GM19324 (cell line): ENCODE results near the gene IGFBPL1.
"Not testable (repeated sequence)": the region's sequence is repeated elsewhere in the genome, so short reads cannot be mapped to it uniquely, and the experiment has no call there.

Source experiments
- ATAC-seq: cut with Tn5 transposase; IDR thresholded peaks from one replicate; pipeline ENCODE4 v1.9.1; 2021; ENCODE audit warnings: mild to moderate bottlenecking, moderate library complexity; ENCODE audit not compliant: unreplicated experiment, low FRiP score

IGFBPL1 gene

DNA sequence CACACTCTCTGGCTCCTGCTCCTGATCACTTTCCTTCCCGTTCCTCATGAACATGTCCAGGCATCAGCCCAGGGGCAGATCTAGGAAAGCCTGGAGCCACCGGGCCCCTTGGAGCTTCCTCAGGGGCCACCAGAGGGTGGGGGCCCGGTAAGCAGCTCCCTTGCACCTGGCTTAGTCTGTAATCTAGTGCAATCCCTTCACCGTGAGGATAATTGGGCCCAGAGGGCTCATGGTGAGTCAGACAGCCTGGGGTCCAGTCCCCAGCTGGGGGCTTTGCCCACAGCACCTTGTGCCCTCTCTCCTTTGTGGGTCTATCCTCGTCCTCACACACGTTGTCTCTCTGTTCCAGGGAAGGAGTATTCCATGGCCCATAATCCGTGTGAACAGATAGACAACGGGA is 42.1 kb downstream of the IGFBPL1 start:
- ATAC-seq, result no peak

DNA sequence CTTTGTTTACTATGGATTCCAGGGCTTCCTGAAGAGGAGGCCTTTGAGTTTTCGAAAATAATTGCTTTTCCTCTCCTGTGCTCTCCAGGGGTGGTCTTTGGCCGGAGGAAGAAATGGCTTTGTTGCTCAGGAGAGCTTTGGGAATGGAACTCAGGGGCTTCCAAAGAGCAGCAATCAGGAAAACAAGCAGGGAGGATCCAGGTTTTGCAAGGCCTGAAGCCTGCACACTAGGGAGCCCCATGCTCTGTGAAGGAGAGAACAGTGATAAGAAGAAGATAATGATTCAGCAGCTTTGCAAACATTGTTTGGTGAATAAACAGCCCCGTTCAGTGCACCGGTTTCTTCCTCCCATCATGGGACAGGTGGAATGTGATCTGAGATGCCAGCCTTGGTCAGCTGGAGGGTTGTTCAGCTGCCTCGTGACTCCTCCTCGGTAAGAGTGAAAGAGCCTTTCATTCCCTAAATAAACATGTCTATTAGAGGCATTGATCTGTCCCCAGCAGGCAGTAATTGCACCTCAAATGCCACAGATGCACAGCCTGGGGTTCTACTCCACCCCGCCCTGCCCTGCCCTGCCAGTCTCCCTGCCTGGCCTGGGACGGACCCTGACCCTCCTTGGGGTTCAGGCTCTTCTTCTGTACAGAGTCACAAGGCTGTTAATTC is 43.3 kb downstream of the IGFBPL1 start:
- ATAC-seq, result no peak

DNA sequence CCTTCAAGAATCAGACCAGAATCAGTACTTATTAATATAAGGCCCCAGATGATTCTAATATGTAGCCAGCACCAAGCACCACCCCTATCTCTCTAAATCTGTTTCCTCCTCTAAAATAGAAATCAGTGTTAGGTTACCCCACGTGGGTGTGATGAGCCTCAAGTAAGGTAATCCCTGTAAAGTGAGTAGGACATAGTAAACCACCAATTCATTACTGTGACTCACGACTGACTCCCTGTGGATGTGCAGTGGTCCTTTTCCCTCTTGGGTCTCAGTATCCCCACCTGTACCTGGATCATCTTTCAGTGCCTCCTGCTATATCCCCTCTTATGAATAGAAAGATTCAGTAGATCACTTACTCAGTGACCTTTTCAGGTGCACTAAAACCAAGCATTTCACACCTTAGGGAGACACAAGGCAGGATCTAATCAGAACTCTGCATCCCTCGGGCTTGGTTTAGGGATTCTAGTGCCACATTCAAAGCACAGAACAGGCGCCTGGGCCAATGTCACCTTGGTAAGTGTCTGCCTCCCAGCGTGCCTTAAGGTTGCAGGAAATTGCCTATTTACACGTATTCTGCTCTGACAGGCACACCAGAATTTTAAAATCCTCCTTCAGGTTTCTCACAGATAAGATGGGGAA is 43.9 kb downstream of the IGFBPL1 start:
- ATAC-seq, result no peak

- not testable (repeated sequence) for ATAC-seq
Observed at GRCh38 chr9:38377336-38378083, 46.7 kb downstream of the IGFBPL1 start.

- ATAC-seq, result no peak
Observed at GRCh38 chr9:38376021-38376670, 48.1 kb downstream of the IGFBPL1 start.

DNA sequence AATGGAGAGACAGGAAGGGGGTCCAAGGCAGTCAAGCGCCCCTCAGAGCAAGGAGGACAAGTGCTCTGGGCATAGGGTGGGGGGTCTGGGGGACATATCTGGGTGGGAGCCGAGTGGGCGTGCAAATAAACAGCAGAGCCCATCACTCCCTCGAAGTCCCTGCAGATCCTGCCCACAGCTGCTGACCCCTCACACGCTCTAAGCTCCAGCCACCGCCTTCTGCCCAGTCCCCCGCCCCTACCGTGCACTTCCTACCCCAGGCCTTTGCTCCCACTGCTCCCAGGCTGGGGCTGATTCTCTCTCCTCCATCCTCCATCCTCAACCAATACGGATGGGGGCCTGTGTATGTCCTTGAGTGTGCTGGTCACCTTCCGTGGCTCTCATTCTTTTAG is 48.7 kb downstream of the IGFBPL1 start:
- no peak for ATAC-seq

DNA sequence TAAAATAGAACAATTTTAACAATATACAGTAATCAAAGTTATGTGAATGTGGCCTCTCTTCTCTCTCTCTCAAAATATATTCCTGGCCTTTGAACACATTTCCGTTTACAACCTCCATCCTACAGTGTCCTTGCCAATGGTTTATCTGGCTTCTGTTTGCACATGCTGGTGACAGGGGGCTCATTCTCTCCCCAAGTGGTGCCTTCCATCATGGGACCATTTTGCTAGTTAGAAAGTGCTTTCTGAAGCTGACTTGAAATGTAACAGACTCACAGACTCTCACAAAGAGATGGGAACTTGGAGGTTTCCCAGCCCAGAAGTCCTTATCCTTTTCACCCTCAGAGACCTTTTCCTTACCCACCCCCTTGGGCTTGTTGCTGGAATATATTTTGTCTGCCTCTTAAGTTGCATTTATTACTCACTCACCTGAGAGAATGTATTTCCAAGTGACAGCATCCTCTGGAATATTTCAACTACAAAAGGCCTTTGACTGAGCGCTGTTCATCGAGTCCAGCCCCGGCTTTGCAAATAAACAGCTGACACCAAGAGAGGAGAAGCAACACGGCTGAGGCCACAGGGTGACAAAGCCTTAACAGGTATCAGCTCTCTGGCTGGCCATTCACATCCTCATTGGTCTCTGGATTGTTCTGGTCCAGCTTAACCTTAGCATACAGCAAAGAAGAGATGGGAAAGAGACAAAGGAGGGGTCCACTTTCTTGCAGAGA is 49.2 kb downstream of the IGFBPL1 start:
- no peak for ATAC-seq

DNA sequence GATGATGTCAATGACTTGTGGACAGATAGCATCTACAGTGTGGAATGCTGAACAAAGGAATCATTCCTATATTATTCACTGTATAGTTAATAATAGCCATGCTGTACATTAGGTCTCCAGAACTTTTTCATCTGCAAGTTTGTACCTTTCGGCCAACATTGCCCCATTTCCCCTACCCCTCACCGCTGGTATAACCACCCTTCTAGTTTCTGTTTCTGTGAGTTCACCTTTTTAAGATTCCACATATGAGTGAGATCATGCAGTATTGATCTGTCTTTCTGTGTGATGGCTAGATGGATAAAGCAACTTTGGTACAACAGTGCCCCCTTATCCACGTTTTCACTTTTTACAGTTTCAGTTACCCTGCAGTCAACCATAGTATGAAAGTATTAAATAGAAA is 50.6 kb downstream of the IGFBPL1 start:
- ATAC-seq, result no peak

DNA sequence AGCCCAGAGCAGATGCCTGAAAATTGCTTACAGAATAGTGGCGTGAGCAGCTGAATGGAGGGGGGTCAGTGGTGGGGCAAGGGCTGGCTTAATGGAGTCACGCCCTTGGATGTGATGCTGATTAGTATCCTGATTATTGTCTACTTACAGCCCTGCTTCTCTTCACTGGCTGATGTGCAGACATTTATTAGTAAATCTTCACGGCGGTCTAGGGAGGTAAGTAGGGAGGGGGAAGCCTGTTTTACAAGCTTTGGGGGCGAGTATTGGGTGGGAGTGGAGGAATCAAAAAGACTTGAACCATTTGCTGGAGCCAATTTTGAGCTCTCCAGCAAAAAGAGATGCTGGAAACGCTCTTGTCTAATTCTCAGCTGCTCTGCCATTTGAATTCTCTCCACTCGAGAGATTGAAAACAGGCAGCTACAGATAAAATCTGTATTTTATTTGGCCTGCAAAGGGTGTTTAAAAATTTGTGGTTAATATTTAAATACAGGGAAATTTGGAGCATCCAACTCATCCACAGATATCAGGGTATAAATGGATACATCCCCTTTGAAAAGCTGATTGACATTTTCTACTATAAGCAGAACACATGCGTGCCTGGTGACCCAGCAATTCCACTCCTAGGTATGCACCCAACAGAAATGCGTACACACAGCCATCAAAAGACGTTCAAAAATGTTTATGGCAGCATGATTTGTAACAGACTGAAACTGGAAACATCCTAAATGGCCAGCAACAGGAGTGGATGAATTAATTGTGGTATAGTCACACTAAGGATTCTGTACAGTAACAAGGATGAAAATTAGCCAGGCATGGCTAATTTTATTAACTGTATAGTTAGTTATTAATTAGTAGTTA is 51.3 kb downstream of the IGFBPL1 start:
- ATAC-seq, result no peak

- ATAC-seq, result peak; percentile 61
Observed at GRCh38 chr9:38371495-38371894, 52.8 kb downstream of the IGFBPL1 start.

DNA sequence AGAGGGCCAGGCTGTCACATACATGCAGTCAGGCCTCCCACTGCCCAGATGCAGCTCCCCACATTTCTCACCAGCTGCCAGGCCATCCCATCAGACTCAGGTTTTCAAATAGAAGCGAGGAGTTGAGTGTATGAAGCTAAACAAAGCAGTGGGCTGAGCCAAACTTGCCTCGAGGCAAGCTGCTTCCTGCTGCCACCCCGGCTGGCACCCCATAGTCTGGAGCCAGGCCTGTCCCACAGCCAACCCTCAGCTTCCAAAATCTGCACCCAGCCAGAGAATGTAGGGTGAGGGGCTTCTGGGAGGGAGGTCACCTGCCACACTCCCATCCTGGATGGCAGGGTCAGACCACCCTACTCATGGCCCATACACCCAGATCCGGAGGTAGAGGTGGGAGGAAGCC is 54.1 kb downstream of the IGFBPL1 start:
- ATAC-seq, result no peak

DNA sequence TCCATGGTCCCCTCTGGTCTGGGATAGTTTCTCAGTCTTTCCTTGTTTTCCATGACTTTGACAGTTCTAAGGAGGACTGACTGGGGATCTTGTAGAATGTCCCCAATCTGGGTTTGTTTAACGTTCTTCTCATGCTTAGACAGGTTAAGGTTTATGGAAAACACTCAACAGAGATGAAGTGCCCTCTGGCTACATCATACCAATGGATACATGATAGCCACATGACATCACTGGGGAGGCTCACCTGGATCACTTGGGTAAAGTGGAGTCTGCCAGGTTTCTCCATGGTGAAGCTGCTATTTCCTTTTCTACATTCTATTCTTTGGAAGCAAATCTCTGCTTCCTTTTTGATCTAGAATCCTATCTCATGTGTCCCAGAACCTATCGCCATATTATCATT is 55.5 kb downstream of the IGFBPL1 start:
- no peak for ATAC-seq

DNA sequence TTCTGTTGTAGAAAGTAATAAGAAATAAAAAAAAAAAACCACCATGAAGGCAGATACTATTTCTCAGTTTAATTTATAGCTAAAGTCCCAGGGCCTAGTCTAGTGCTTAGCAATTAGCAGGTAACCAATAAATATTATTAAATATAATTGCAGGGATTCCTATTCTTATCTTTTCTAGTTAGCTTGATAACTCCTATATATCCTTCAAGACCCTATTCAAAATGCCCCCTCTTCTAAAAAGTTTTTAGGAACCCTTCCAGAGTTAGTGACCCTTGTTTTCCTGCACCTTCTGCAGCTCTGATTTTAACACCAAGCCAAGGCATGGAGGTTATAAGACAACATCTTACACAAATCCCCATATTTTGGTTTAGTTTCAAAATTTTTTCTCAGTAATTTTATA is 56.4 kb downstream of the IGFBPL1 start:
- ATAC-seq, result no peak

DNA sequence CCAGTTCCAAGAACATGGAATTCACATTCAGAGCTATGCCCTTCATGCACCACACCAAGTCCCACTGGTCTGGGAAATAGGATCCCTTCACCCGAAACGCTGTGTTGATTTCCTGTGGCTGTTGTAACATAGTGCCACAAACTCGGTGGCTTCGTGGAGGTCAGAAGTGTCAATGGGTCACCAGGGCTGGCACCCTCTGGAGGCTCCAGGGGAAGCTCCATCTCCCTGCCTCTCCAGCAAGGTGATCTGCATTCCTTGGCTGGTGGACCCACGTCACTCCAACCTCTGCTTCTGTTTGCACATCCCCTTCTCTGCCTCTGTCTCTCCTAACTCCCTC is 60.7 kb downstream of the IGFBPL1 start:
- ATAC-seq, result no peak

DNA sequence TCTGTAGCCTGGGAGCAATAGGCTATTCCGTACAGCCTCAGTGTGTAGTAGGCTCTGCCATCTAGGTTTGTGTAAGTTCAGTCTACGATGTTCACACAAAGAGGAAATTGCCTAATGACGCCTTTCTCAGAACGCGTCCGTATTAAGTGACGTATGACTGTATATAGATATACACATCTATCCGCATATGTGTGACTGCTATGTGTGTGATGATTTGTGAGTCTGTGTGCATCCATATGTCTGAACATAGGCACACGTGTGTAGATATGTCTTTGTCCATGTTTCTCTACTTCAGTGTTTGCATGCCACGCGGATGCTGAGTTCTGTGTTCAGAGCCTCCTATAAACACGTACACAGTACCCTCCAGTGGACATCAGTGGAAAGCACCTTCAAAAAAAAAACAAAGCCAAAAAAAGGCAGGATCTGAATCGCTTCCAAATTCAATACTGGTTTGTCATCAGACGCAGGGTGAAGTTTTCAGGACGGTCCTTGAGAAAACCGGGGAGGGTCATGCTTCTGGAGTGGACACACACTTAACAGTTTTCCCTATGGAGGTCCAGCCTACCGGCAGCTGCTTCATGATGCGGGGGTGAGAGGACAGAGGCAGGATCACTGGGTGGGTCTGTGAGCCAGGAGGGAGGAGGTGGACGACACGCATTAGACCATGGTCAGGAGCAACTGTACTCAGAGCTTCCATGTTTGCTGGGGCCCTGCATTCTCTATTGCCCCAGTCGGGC is 61.2 kb downstream of the IGFBPL1 start:
- no peak for ATAC-seq

- no peak for ATAC-seq
Observed at GRCh38 chr9:38361473-38361850, 62.8 kb downstream of the IGFBPL1 start.

DNA sequence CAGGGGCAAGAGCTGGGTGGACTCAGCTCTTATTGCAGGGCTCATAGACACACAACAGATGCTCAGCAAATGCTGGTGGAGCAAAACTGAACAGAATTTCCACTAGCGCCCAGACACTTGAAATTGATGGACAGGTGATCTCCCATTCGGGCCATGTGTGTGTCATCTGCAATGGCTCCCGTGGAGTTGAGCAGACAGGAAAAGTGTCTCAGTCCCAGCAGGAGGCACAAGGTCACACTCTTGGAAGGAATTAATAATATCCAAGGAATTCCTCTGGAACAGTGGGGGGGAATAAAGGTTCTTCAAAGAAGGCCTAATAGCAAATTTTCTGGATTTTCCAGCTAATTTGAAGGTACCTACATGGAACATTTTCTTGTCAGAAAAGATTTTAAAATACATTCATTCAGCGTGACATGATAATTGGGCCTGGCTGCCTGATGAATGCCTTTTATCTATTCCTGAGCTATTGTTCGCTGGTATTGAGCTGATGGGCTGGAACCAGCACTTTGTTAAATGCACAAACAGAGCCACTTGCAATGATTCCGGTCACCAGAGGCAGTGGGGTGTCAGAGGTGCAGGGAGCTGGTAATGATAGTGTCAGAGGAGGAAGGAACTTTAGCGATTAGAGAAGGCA is 63.3 kb downstream of the IGFBPL1 start:
- ATAC-seq, result no peak

- no peak for ATAC-seq
Observed at GRCh38 chr9:38359689-38360385, 64.4 kb downstream of the IGFBPL1 start.
